ENCODE data around the gene NELFCD. TPM values are rescaled to one million over a fixed set of nuclear protein-coding genes. Genes with fewer than 3 reads are reported as not detected.

Gene NELFCD
- total and polyA plus RNA-seq, 10 of the 15 experiments (the other 5 are each of a cell fraction or from before 2014, with no cell fraction given), result 8.9 to 109 (median 82.9) TPM

GRCh38 chr20:59028812-59029211 lies 47.8 kb downstream of the NELFCD start:
- no peaks in the 10 kb centered on the region for H3K9me3 ChIP-seq (replicated peaks; ENCODE audit: control insufficient read depth, insufficient read depth, low read length)
- H2AFZ ChIP-seq (ENCODE audit: control insufficient read depth, low read depth, low read length), result no peak overlapping the region
- ATAC-seq (no peak), DNase-seq (ENCODE audit: low read depth, low spot score) (no peak), FAIRE-seq (no peak)
- H3K4me2 ChIP-seq (ENCODE audit: control insufficient read depth, insufficient read depth), result peak overlapping the region; percentile 49
- no peaks in the 10 kb centered on the region; the same call in 1 of the 2 replicates for H3K4me1 ChIP-seq (ENCODE audit: control insufficient read depth, insufficient read depth, low read length)
- no peaks in the 10 kb centered on the region for H4K20me1 ChIP-seq (ENCODE audit: control insufficient read depth, insufficient read depth)
- TF ChIP-seq SPI1 (IDR thresholded peaks at IDR 0.05; ENCODE audit: borderline replicate concordance, insufficient read depth, low read depth, low read length) (no peak), POLR2AphosphoS2 (IDR thresholded peaks at IDR 0.05; ENCODE audit: low read depth, low read length) (no peak), PBX3 (IDR thresholded peaks at IDR 0.05; ENCODE audit: insufficient replicate concordance, low read depth, low read length) (no peak), TCF12 (IDR thresholded peaks at IDR 0.05; ENCODE audit: low read depth, low read length) (no peak), NFYB (IDR thresholded peaks at IDR 0.05; ENCODE audit: insufficient read depth, low read depth, low read length) (no peak), SREBF1 (IDR thresholded peaks at IDR 0.05; ENCODE audit: low read length) (no peak), ESRRA (IDR thresholded peaks at IDR 0.05; ENCODE audit: low read length) (no peak), MEF2B (IDR thresholded peaks at IDR 0.05; ENCODE audit: partially characterized antibody, poor library complexity, severe bottlenecking) (no peak)
- TF ChIP-seq, protein P1, sequence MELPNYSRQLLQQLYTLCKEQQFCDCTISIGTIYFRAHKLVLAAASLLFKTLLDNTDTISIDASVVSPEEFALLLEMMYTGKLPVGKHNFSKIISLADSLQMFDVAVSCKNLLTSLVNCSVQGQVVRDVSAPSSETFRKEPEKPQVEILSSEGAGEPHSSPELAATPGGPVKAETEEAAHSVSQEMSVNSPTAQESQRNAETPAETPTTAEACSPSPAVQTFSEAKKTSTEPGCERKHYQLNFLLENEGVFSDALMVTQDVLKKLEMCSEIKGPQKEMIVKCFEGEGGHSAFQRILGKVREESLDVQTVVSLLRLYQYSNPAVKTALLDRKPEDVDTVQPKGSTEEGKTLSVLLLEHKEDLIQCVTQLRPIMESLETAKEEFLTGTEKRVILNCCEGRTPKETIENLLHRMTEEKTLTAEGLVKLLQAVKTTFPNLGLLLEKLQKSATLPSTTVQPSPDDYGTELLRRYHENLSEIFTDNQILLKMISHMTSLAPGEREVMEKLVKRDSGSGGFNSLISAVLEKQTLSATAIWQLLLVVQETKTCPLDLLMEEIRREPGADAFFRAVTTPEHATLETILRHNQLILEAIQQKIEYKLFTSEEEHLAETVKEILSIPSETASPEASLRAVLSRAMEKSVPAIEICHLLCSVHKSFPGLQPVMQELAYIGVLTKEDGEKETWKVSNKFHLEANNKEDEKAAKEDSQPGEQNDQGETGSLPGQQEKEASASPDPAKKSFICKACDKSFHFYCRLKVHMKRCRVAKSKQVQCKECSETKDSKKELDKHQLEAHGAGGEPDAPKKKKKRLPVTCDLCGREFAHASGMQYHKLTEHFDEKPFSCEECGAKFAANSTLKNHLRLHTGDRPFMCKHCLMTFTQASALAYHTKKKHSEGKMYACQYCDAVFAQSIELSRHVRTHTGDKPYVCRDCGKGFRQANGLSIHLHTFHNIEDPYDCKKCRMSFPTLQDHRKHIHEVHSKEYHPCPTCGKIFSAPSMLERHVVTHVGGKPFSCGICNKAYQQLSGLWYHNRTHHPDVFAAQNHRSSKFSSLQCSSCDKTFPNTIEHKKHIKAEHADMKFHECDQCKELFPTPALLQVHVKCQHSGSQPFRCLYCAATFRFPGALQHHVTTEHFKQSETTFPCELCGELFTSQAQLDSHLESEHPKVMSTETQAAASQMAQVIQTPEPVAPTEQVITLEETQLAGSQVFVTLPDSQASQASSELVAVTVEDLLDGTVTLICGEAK (IDR thresholded peaks at IDR 0.05; ENCODE audit: borderline replicate concordance), result no peak
- 63% methylated on average over 2 of the region's 2 CpGs for WGBS (ENCODE audit: insufficient coverage, insufficient replicate concordance, low lambda C conversion rate, missing lambda C conversion rate)
- peaks cover 8 to 16% of the 10 kb centered on the region in 2 experiments for H3K36me3 ChIP-seq (ENCODE audit: control insufficient read depth in 2 of 2, insufficient read depth in 2 of 2, low read length in 1 of 2)
- no TSS peak for BruUV-seq (replicated peaks)
- H3K79me2 ChIP-seq (ENCODE audit: control insufficient read depth, insufficient read depth, low read length), result peaks cover 55% of the 10 kb centered on the region
- ChIA-PET POLR2A (interaction anchor here (0.6 to 6.0 kb wide), 5 partner anchors 13 to 47 kb away, joined by 3 to 40 read pairs (median 5); partner anchors contain the start of gene PRELID3B), RAD21 (ENCODE audit: unreplicated experiment) (interaction anchor here (0.6 to 1.6 kb wide), 4 partner anchors 12 to 337 kb away, joined by 3 to 5 read pairs (median 4); partner anchors contain the start of gene PRELID3B), CTCF (interaction anchor here (0.7 to 1.6 kb wide), 3 partner anchors 18 to 53 kb away, joined by 3 to 4 read pairs (median 3); no protein-coding TSS in a partner anchor), SMC1A (ENCODE audit: uncharacterized antibody, unreplicated experiment) (interaction anchor here (1.0 to 2.2 kb wide), 10 partner anchors 9 to 159 kb away, joined by 3 to 10 read pairs (median 4); partner anchors contain the start of gene TUBB1)
- H3K9ac ChIP-seq (ENCODE audit: control insufficient read depth, insufficient read depth, low read length), result peak overlapping the region; percentile 44; the same call in 1 of the 2 replicates
- H3K27ac ChIP-seq (ENCODE audit: control insufficient read depth, insufficient read depth), result peak overlapping the region; percentile 4
- intact Hi-C loops (cut with micrococcal nuclease; ENCODE audit: unreplicated experiment) (no loop called here), in situ Hi-C loops (cut with MboI) (no loop called here)
- no peaks in the 10 kb centered on the region for H3K27me3 ChIP-seq (replicated peaks in 1 of 2; ENCODE audit: control insufficient read depth in 2 of 2, insufficient read depth in 2 of 2, low read length in 1 of 2)
- peak overlapping the region; percentile 85 for H3K4me3 ChIP-seq
